Measurements from ENCODE around the gene ARHGAP44. TPM values are rescaled to one million over a fixed set of nuclear protein-coding genes. Genes with fewer than 3 reads are reported as not detected.

Gene ARHGAP44
- total RNA-seq, 1 experiment from 2014 or later, result 9.9 TPM

DNA sequence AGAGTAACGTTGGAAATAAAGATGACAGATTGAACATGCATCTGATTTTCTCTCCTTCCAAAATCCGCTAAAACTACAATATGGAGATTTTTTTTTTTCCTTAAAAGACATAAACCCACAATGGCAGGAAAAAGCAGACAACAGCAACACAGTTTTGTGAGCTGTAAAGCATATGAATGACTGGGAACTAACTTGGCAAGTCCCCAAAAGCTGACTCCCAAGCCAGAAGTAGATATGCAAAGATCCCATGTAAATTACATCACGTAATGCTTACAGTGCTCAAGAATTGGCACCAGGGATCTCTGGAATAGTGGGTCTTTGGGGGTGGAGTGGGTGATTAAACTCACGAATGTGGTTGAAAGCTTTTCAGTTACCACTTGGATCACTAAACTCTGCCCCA lies 121.9 kb downstream of the ARHGAP44 start:
- no peak for TF ChIP-seq CTCF (conservative IDR thresholded peaks at IDR 0.05)
- Histone ChIP-seq H2AK5ac (ENCODE audit: insufficient read length, low read length) (no peak overlapping the region), H3K9me3 (ENCODE audit: control insufficient read depth, low read depth, low read length) (no peaks in the 10 kb centered on the region), H2BK20ac (ENCODE audit: low read depth, low read length, poor library complexity, severe bottlenecking) (no peak overlapping the region), H3K27ac (ENCODE audit: insufficient read length, low read depth, low read length) (no peak overlapping the region), H4K5ac (ENCODE audit: insufficient read length, low read depth, low read length) (no peak overlapping the region), H3T11ph (ENCODE audit: low read length) (no peak overlapping the region), H2BK120ac (ENCODE audit: low read depth, low read length, poor library complexity, severe bottlenecking) (no peak overlapping the region), H3K79me1 (ENCODE audit: insufficient read depth, low read depth, low read length, poor library complexity, severe bottlenecking) (no peaks in the 10 kb centered on the region), H3K79me2 (ENCODE audit: insufficient read depth, low read length) (no peaks in the 10 kb centered on the region), H4K91ac (ENCODE audit: insufficient read length, low read depth, low read length) (no peak overlapping the region), H3K9ac (ENCODE audit: extremely low read depth, insufficient read length, low read length) (no peak overlapping the region), H3K23ac (ENCODE audit: insufficient read length, low read depth, low read length) (no peak overlapping the region), H2AFZ (ENCODE audit: low read length) (no peak overlapping the region), H2BK15ac (ENCODE audit: low read depth, low read length) (no peak overlapping the region), H4K8ac (replicated peaks; ENCODE audit: insufficient read length, low read depth, low read length) (no peak overlapping the region), H3K18ac (ENCODE audit: insufficient read length, low read depth, low read length) (no peak overlapping the region), H3K23me2 (ENCODE audit: insufficient read length, low read depth, low read length, poor library complexity, severe bottlenecking) (no peaks in the 10 kb centered on the region), H3K4ac (ENCODE audit: low read depth, low read length) (no peak overlapping the region), H2BK12ac (ENCODE audit: insufficient read length, low read depth, low read length) (no peak overlapping the region), H4K20me1 (ENCODE audit: control insufficient read depth, insufficient read depth, insufficient read length) (no peaks in the 10 kb centered on the region), H3K4me2 (ENCODE audit: insufficient read depth, insufficient read length, low read length) (no peak overlapping the region), H3K27me3 (ENCODE audit: insufficient read depth, low read length) (no peaks in the 10 kb centered on the region), H3K4me1 (ENCODE audit: insufficient read depth, low read length) (no peaks in the 10 kb centered on the region), H2BK5ac (ENCODE audit: insufficient read length, low read length) (no peak overlapping the region), H3K56ac (ENCODE audit: insufficient read length, low read depth, low read length) (no peak overlapping the region), H3K14ac (ENCODE audit: insufficient read depth, low read length) (no peak overlapping the region)
- H3K27ac Mint-ChIP-seq, result no peak overlapping the region; a peak in 1 of 7 replicates
- peaks cover 10 to 28% (median 21%) of the 10 kb centered on the region in 3 experiments for H3K36me3 Mint-ChIP-seq (ENCODE audit: insufficient read depth in 1 of 3, low read depth in 3 of 3)
- WGBS (ENCODE audit: extremely low coverage, insufficient read length, low lambda C conversion rate), result no CpG with 5 or more reads among the region's 4 CpGs
- no peak for DNase-seq
- H3K9me3 Mint-ChIP-seq, result peaks cover 7 to 9% of the 10 kb centered on the region in 2 experiments; a peak in 3 of 5 replicates
- H3K4me1 Mint-ChIP-seq, result no peaks in the 10 kb centered on the region
- H3K4me3 Mint-ChIP-seq, result no peak overlapping the region
- H3K27me3 Mint-ChIP-seq (ENCODE audit: low read depth), result no peaks in the 10 kb centered on the region
